HCT116 (cell line): ENCODE data around the gene HAUS1. TPM values are rescaled to one million over a fixed set of nuclear protein-coding genes. Genes with fewer than 3 reads are reported as not detected.

ENCODE experiments used
- ATAC-seq: fragments of 200-7000 bp; cut with Tn5 transposase; 2 replicates; pipeline ENCODE4 v1.9.1; 2020; ENCODE audit warnings: mild to moderate bottlenecking, moderate library complexity
- BruUV-seq: library from RNA; stranded (reverse); fragments of 400-500 nt; replicated peaks from 2 replicates; lab custom pipeline; 2021; lab: Mats Ljungman, UMichigan
- CTCF ChIA-PET: fragments of 300-600 bp; sonication (Branson Sonifier 250); formaldehyde crosslinking; loops from one replicate; lab custom pipeline; 2021; ENCODE audit warnings: antibody characterized with exemption; lab: Charles Lee
- POLR2A ChIA-PET: fragments of 300-600, 350-600 bp; sonication (Branson Sonifier 250); formaldehyde crosslinking; loops from one replicate; lab custom pipeline; 2021; ENCODE audit warnings: antibody characterized with exemption; lab: Charles Lee
- RAD21 ChIA-PET, 2 experiments: fragments of 300-600 bp; sonication (Branson Sonifier 250); formaldehyde crosslinking; loops; one replicate each; lab custom pipeline; 2023; ENCODE audit warnings: low total read pairs in 2 of 2; ENCODE audit not compliant: uncharacterized antibody in 2 of 2, unreplicated experiment in 2 of 2, low non-redundant PET in 1 of 2; lab: Charles Lee
- DNase-seq: peaks from one replicate; pipeline ENCODE4 v3.0.0-alpha.2; 2010; ENCODE audit warnings: low read depth, low spot score
- H2AFZ ChIP-seq: fragments of 200-600 bp; shearing (Covaris generic), sonication (generic); 2 replicates; pipeline ENCODE4 v1.6.1; 2017; ENCODE audit warnings: low read depth, mixed run types, mixed read lengths, antibody characterized with exemption, low read length; ENCODE audit not compliant: poor library complexity, severe bottlenecking
- H3K27ac ChIP-seq: 2 replicates; pipeline ENCODE4 v1.5.1; 2012; ENCODE audit warnings: low read depth, low read length
- H3K27me3 ChIP-seq: fragments of 200-600 bp; sonication (generic); 2 replicates; pipeline ENCODE4 v1.6.1; 2016; ENCODE audit warnings: mixed run types, low read length, mixed read lengths; ENCODE audit not compliant: insufficient read depth
- H3K36me3 ChIP-seq, 2 experiments: fragments of 200-500 bp in 1 of 2; fragments of 200-600 bp in 1 of 2; sonication (Bioruptor generic) in 1 of 2; sonication (generic) in 1 of 2; 2 replicates each; pipeline versions ENCODE4 v1.5.1 to v1.6.1; 2014 to 2016; ENCODE audit warnings: low read length in 2 of 2, inconsistent platforms in 1 of 2, mixed read lengths in 1 of 2, mixed run types in 1 of 2; ENCODE audit not compliant: insufficient read depth in 2 of 2, control insufficient read depth in 1 of 2
- H3K4me1 ChIP-seq, 2 experiments: fragments of 200-600 bp in 1 of 2; sonication (generic) in 1 of 2; 2 replicates each; pipeline versions ENCODE4 v1.5.1 to v1.6.1; 2012 to 2017; ENCODE audit warnings: low read length in 2 of 2, inconsistent platforms in 1 of 2, mild to moderate bottlenecking in 1 of 2, mixed read lengths in 1 of 2, mixed run types in 1 of 2, moderate library complexity in 1 of 2; ENCODE audit not compliant: insufficient read depth in 2 of 2, control insufficient read depth in 1 of 2
- H3K4me2 ChIP-seq: fragments of 200-600 bp; sonication (generic); 2 replicates; pipeline ENCODE4 v1.6.1; 2017; ENCODE audit warnings: mixed run types, low read length, mixed read lengths
- H3K4me3 ChIP-seq, 2 experiments: fragments of 200-600 bp in 1 of 2; sonication (generic) in 1 of 2; replicated peaks in 1 of 2; 2 replicates each; pipeline ENCODE4 v1.5.1; 2011 to 2016; ENCODE audit warnings: low read length in 2 of 2, control low read depth in 1 of 2, low read depth in 1 of 2, mild to moderate bottlenecking in 1 of 2, mixed read lengths in 1 of 2, mixed run types in 1 of 2
- H3K79me2 ChIP-seq: fragments of 200-600 bp; sonication (generic); 2 replicates; pipeline ENCODE4 v1.6.1; 2017; ENCODE audit warnings: mild to moderate bottlenecking, mixed run types, low read length, moderate library complexity, mixed read lengths; ENCODE audit not compliant: insufficient read depth
- H3K9ac ChIP-seq: fragments of 200-600 bp; sonication (generic); 2 replicates; pipeline ENCODE4 v1.6.1; 2016; ENCODE audit warnings: low read length, mixed read lengths
- H3K9me2 ChIP-seq: fragments of 200-600 bp; sonication (generic), shearing (Covaris generic); 2 replicates; pipeline ENCODE4 v1.6.1; 2017; ENCODE audit warnings: mixed run types, mild to moderate bottlenecking, moderate library complexity; ENCODE audit not compliant: insufficient read depth
- H3K9me3 ChIP-seq, 2 experiments: fragments of 200-500 bp in 1 of 2; fragments of 200-600 bp in 1 of 2; sonication (Bioruptor generic) in 1 of 2; sonication (generic) in 1 of 2; 2 replicates each; pipeline ENCODE4 v1.6.1; 2014 to 2017; ENCODE audit warnings: low read length in 2 of 2, mixed read lengths in 2 of 2, inconsistent platforms in 1 of 2, low read depth in 1 of 2, mild to moderate bottlenecking in 1 of 2, mixed run types in 1 of 2, moderate library complexity in 1 of 2; ENCODE audit not compliant: control insufficient read depth in 1 of 2, insufficient read depth in 1 of 2
- H4K20me1 ChIP-seq: fragments of 200-600 bp; sonication (generic), shearing (Covaris generic); 2 replicates; pipeline ENCODE4 v1.6.1; 2017; ENCODE audit warnings: mixed run types, mild to moderate bottlenecking, moderate library complexity; ENCODE audit not compliant: insufficient read depth
- CBX3 ChIP-seq: IDR thresholded peaks from 2 replicates; pipeline ENCODE4 v1.6.1; 2012; ENCODE audit warnings: low read depth
- ELF1 ChIP-seq: IDR thresholded peaks from 2 replicates; pipeline ENCODE4 v1.6.1; 2012; ENCODE audit warnings: low read depth, borderline replicate concordance
- EZH2phosphoT487 ChIP-seq: fragments of 200-600 bp; IDR thresholded peaks from 2 replicates; pipeline ENCODE4 v1.6.1; 2018; ENCODE audit warnings: antibody characterized with exemption, borderline replicate concordance
- FOSL1 ChIP-seq: IDR thresholded peaks from 2 replicates; pipeline ENCODE4 v1.6.1; 2012; ENCODE audit warnings: low read depth
- JUND ChIP-seq: IDR thresholded peaks from 2 replicates; pipeline ENCODE4 v1.6.1; 2012
- POLR2A ChIP-seq: IDR thresholded peaks from 2 replicates; pipeline ENCODE4 v1.7.0; 2011; ENCODE audit warnings: borderline replicate concordance; ENCODE audit not compliant: insufficient read depth, insufficient read length; ENCODE audit errors: extremely low read depth
- POLR2AphosphoS5 ChIP-seq: IDR thresholded peaks from 2 replicates; pipeline ENCODE4 v1.6.1; 2011; ENCODE audit warnings: mild to moderate bottlenecking, low read depth, low read length, moderate library complexity
- RAD21 ChIP-seq: IDR thresholded peaks from 2 replicates; pipeline ENCODE4 v1.6.1; 2012; ENCODE audit warnings: low read depth, mild to moderate bottlenecking
- SIN3A ChIP-seq: IDR thresholded peaks from 2 replicates; pipeline ENCODE4 v1.6.1; 2012; ENCODE audit warnings: low read depth
- intact Hi-C: fragments of 100-400 bp; cut with micrococcal nuclease; formaldehyde crosslinking; loops from 2 replicates; pipeline ENCODE4 v1.10.0; 2022
- total RNA-seq: library from RNA; stranded (reverse); gene quantifications from one replicate; pipeline ENCODE4 v1.2.1, GENCODE V29; 2021; ENCODE audit not compliant: unreplicated experiment
- TF ChIP-seq, protein P1 (sequence below), 3 experiments: fragments of 200-600 bp in 1 of 3; sonication (generic) in 1 of 3; IDR thresholded peaks in 2 of 3; conservative IDR thresholded peaks in 1 of 3; 2 replicates each; pipeline ENCODE4 v1.5.1; 2012 to 2017; ENCODE audit warnings: low read depth in 2 of 3, low read length in 2 of 3, antibody characterized with exemption in 1 of 3, borderline replicate concordance in 1 of 3, control low read depth in 1 of 3, mild to moderate bottlenecking in 1 of 3, mixed read lengths in 1 of 3, mixed run types in 1 of 3, moderate library complexity in 1 of 3; ENCODE audit not compliant: insufficient read depth in 1 of 3
- TF ChIP-seq, protein P2 (sequence below): IDR thresholded peaks from 2 replicates; pipeline ENCODE4 v1.6.1; 2012

Gene HAUS1
- total RNA-seq, 1 experiment from 2014 or later: 46.2 TPM

DNA sequence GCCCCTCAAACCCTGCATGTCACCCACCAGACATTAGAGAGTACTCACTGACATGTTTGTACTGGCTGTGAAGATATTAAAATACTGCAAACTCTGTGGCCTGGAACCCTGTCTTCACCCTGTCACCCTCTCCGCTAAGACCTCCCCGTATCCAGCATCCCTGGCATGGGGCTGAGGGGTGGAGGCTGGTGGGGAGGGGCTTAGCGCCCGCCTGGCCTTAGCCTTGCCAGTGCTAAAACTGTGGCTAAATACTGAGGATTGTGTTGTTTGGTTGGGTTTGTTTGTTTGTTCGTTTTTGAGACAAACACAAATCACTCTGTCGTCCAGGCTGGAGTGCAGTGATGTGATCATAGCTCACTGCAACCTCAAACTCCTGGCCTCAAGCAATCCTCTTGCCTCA is 34.0 kb upstream of the HAUS1 start:
- TF ChIP-seq SIN3A: no peak
- no peak for TF ChIP-seq JUND
- TF ChIP-seq FOSL1: no peak
- no peak for TF ChIP-seq CBX3
- TF ChIP-seq POLR2AphosphoS5: no peak
- no peak for TF ChIP-seq ELF1
- TF ChIP-seq RAD21: no peak
- TF ChIP-seq EZH2phosphoT487: no peak
- TF ChIP-seq, protein P1, sequence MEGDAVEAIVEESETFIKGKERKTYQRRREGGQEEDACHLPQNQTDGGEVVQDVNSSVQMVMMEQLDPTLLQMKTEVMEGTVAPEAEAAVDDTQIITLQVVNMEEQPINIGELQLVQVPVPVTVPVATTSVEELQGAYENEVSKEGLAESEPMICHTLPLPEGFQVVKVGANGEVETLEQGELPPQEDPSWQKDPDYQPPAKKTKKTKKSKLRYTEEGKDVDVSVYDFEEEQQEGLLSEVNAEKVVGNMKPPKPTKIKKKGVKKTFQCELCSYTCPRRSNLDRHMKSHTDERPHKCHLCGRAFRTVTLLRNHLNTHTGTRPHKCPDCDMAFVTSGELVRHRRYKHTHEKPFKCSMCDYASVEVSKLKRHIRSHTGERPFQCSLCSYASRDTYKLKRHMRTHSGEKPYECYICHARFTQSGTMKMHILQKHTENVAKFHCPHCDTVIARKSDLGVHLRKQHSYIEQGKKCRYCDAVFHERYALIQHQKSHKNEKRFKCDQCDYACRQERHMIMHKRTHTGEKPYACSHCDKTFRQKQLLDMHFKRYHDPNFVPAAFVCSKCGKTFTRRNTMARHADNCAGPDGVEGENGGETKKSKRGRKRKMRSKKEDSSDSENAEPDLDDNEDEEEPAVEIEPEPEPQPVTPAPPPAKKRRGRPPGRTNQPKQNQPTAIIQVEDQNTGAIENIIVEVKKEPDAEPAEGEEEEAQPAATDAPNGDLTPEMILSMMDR (IDR thresholded peaks at IDR 0.05 in 2 of 3, conservative IDR thresholded peaks at IDR 0.05 in 1 of 3; ENCODE audit: borderline replicate concordance in 1 of 3, insufficient read depth in 1 of 3, low read depth in 2 of 3, low read length in 2 of 3): no peak
- TF ChIP-seq POLR2A: no peak
- TF ChIP-seq, protein P2, sequence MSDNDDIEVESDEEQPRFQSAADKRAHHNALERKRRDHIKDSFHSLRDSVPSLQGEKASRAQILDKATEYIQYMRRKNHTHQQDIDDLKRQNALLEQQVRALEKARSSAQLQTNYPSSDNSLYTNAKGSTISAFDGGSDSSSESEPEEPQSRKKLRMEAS: no peak
- Histone ChIP-seq H3K27ac (no peak overlapping the region), H2AFZ (no peak overlapping the region), H4K20me1 (no peaks in the 10 kb centered on the region), H3K4me1 (peaks cover 18 to 47% of the 10 kb centered on the region in 2 experiments), H3K27me3 (no peaks in the 10 kb centered on the region), H3K36me3 (no peaks in the 10 kb centered on the region), H3K9me3 (no peaks in the 10 kb centered on the region), H3K4me2 (peak overlapping the region; percentile 27), H3K4me3 (no peak overlapping the region), H3K9ac (no peak overlapping the region), H3K79me2 (peaks cover 19% of the 10 kb centered on the region; the same call in 1 of the 2 replicates), H3K9me2 (no peaks in the 10 kb centered on the region)
- ChIA-PET POLR2A (no interaction called here), CTCF (no interaction called here), RAD21 (no interaction called here)
- ATAC-seq: no peak
- BruUV-seq: no TSS peak
- DNase-seq: no peak
- intact Hi-C loops: loop anchor here (5.0 kb wide), 1 partner anchor 143 kb away; no protein-coding TSS in a partner anchor
